Activated CD8-positive, alpha-beta T cell treated with anti-CD3 and anti-CD28 coated beads for 36 hours (primary cell): ENCODE results near the gene CELSR1. TPM values are rescaled to one million over a fixed set of nuclear protein-coding genes. Genes with fewer than 3 reads are reported as not detected.

Experiments used
- ATAC-seq: fragments of 200-7000 bp; cut with Tn5 transposase; one replicate; pipeline ENCODE4 v1.10.0; 2021; ENCODE audit warnings: mild to moderate bottlenecking, moderate library complexity
- CTCF ChIA-PET: fragments of 350-600 bp; sonication (Branson Sonifier 250); formaldehyde crosslinking; loops from one replicate; lab custom pipeline; 2021; ENCODE audit warnings: antibody characterized with exemption; lab: Charles Lee
- POLR2A ChIA-PET: fragments of 350-600 bp; sonication (Branson Sonifier 250); formaldehyde crosslinking; loops from one replicate; lab custom pipeline; 2021; ENCODE audit warnings: antibody characterized with exemption; lab: Charles Lee
- DNase-seq: peaks from one replicate; pipeline ENCODE4 v3.0.0-alpha.2; 2020
- H3K27ac Mint-ChIP-seq: one replicate; pipeline ENCODE4 v1.8.0; 2021; ENCODE audit warnings: mild to moderate bottlenecking, mixed read lengths
- H3K27me3 Mint-ChIP-seq: one replicate; pipeline ENCODE4 v1.8.0; 2021; ENCODE audit warnings: mixed read lengths
- H3K36me3 Mint-ChIP-seq: one replicate; pipeline ENCODE4 v1.8.0; 2021; ENCODE audit warnings: low read depth, mixed read lengths
- H3K4me1 Mint-ChIP-seq: one replicate; pipeline ENCODE4 v1.8.0; 2021; ENCODE audit warnings: low read depth, mixed read lengths
- H3K4me3 Mint-ChIP-seq: one replicate; pipeline ENCODE4 v1.8.0; 2021; ENCODE audit warnings: mild to moderate bottlenecking, moderate library complexity, mixed read lengths
- H3K9me3 Mint-ChIP-seq: one replicate; pipeline ENCODE4 v1.8.0; 2021; ENCODE audit warnings: mixed read lengths
- intact Hi-C: fragments of 100-400 bp; cut with micrococcal nuclease; formaldehyde crosslinking; loops from one replicate; pipeline ENCODE4 v1.10.0; 2022
- total RNA-seq, 2 experiments: library from RNA; stranded (reverse); gene quantifications; one replicate each; pipeline ENCODE4 v1.2.3, GENCODE V29; 2021
- TF ChIP-seq, protein P1 (sequence below): fragments of 200-600 bp; IDR thresholded peaks from one replicate; pipeline ENCODE4 v1.8.0; 2022; ENCODE audit warnings: antibody characterized with exemption, mild to moderate bottlenecking

Gene CELSR1
- total RNA-seq, 2 experiments from 2014 or later: 0.25 to 0.36 TPM

GRCh38 chr22:46526244-46526839 lies 11.1 kb downstream of the CELSR1 start:
- POLR2A ChIA-PET: no interaction called here
- Mint-ChIP-seq H3K36me3 (no peaks in the 10 kb centered on the region), H3K27ac (no peak overlapping the region), H3K9me3 (no peaks in the 10 kb centered on the region), H3K4me3 (no peak overlapping the region), H3K4me1 (no peaks in the 10 kb centered on the region), H3K27me3 (peaks cover 3% of the 10 kb centered on the region)
- ATAC-seq: no peak
- TF ChIP-seq, protein P1, sequence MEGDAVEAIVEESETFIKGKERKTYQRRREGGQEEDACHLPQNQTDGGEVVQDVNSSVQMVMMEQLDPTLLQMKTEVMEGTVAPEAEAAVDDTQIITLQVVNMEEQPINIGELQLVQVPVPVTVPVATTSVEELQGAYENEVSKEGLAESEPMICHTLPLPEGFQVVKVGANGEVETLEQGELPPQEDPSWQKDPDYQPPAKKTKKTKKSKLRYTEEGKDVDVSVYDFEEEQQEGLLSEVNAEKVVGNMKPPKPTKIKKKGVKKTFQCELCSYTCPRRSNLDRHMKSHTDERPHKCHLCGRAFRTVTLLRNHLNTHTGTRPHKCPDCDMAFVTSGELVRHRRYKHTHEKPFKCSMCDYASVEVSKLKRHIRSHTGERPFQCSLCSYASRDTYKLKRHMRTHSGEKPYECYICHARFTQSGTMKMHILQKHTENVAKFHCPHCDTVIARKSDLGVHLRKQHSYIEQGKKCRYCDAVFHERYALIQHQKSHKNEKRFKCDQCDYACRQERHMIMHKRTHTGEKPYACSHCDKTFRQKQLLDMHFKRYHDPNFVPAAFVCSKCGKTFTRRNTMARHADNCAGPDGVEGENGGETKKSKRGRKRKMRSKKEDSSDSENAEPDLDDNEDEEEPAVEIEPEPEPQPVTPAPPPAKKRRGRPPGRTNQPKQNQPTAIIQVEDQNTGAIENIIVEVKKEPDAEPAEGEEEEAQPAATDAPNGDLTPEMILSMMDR: no peak
- intact Hi-C loops: no loop called here
- no peak for DNase-seq
- CTCF ChIA-PET: no interaction called here

- Mint-ChIP-seq H3K9me3 (no peaks in the 10 kb centered on the region), H3K4me3 (no peak overlapping the region), H3K27me3 (peaks cover 3% of the 10 kb centered on the region), H3K36me3 (no peaks in the 10 kb centered on the region), H3K4me1 (no peaks in the 10 kb centered on the region), H3K27ac (no peak overlapping the region)
- DNase-seq: no peak
- ChIA-PET POLR2A (no interaction called here), CTCF (no interaction called here)
- TF ChIP-seq, protein P1: no peak
- intact Hi-C loops: no loop called here
- ATAC-seq: no peak
These were observed 11.8 kb downstream of the CELSR1 start for GRCh38 chr22:46525389-46526243.

GRCh38 chr22:46524203-46524740 lies 13.1 kb downstream of the CELSR1 start:
- intact Hi-C loops: no loop called here
- H3K27me3 Mint-ChIP-seq: peaks cover 3% of the 10 kb centered on the region
- no peaks in the 10 kb centered on the region for H3K36me3 Mint-ChIP-seq
- no peak for ATAC-seq
- ChIA-PET CTCF (interaction anchor here (1.3 kb wide), 1 partner anchor 17 kb away, joined by 4 read pairs; no protein-coding TSS in a partner anchor), POLR2A (no interaction called here)
- no peak overlapping the region for H3K4me3 Mint-ChIP-seq
- H3K27ac Mint-ChIP-seq: no peak overlapping the region
- DNase-seq: no peak
- H3K4me1 Mint-ChIP-seq: no peaks in the 10 kb centered on the region
- H3K9me3 Mint-ChIP-seq: no peaks in the 10 kb centered on the region
- TF ChIP-seq, protein P1: no peak

GRCh38 chr22:46522797-46523196 lies 14.6 kb downstream of the CELSR1 start:
- intact Hi-C loops: no loop called here
- H3K36me3 Mint-ChIP-seq: no peaks in the 10 kb centered on the region
- no peaks in the 10 kb centered on the region for H3K4me1 Mint-ChIP-seq
- CTCF ChIA-PET: no interaction called here
- TF ChIP-seq, protein P1: no peak
- ATAC-seq (no peak), DNase-seq (no peak)
- POLR2A ChIA-PET: no interaction called here
- peaks cover 3% of the 10 kb centered on the region for H3K27me3 Mint-ChIP-seq
- no peak overlapping the region for H3K27ac Mint-ChIP-seq
- no peaks in the 10 kb centered on the region for H3K9me3 Mint-ChIP-seq
- no peak overlapping the region for H3K4me3 Mint-ChIP-seq

DNA sequence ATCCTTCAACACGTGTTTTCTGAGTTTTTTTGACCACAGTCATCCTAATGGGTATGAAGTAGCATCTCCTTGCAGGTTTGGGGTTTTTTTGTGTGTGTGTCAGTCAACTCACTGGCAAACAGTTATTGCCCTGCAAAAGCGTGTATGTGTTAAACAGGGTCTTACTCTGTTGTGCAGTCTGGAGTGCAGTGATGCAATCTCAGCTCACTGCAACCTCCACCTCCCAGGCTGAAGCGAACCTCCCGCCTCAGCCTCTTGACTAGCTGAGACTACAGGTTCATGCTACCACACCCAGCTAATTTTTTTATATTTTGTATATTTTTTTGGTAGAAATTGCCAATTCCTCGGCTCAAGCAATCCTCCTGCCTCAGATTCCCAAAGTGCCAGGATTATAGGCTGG lies 15.4 kb downstream of the CELSR1 start:
- intact Hi-C loops: no loop called here
- TF ChIP-seq, protein P1: no peak
- no peak for ATAC-seq
- Mint-ChIP-seq H3K36me3 (no peaks in the 10 kb centered on the region), H3K27ac (no peak overlapping the region), H3K4me1 (no peaks in the 10 kb centered on the region), H3K9me3 (no peaks in the 10 kb centered on the region), H3K4me3 (no peak overlapping the region), H3K27me3 (no peaks in the 10 kb centered on the region)
- ChIA-PET CTCF (no interaction called here), POLR2A (no interaction called here)
- DNase-seq: no peak
